GM19372 (cell line): ENCODE results near the gene ALLC.

ENCODE experiments used
- ATAC-seq: cut with Tn5 transposase; IDR thresholded peaks from one replicate; pipeline ENCODE4 v1.9.1; 2021; ENCODE audit warnings: mild to moderate bottlenecking, low read depth, moderate library complexity; ENCODE audit not compliant: unreplicated experiment

ALLC gene

DNA sequence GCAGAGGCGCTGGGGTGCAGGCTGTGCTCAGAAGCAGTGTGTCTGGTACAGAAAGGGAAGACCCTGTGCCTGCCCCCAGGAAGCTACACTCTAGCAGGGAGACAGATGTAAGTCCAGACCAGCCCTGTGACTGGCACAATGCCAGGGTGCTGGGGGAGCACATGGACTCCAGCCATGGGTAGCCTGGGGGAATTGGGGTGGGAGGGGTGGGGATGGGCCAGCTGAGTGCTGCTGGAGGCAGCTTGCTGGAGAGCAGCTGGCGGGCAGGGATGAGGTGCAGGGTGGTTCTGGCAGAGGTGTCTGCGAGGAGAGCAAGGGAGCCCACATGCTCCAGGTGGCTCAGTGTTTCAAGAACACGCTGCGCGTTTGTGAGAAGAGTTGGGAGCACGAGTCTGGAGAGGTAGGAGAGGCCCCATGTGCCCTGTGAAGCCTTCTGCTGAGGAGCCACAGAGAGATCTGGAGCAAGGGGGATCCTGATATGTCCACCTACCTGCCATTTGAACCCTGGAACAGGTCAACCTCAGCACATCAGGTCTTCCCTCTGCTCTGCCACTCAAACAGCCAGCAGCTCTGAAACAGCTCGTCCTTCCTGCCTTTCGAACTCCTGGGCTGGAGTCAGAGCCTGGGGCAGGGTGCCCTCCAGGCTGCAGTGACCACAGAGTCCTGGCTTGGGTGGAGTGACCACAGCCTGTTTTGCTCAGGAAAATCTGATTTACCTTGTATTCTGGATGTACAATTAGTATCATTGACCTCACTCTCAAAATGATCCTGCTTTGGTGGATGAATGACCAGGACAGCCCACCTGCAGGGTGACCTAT, 15.1 kb downstream of the ALLC start:
- ATAC-seq: no peak

DNA sequence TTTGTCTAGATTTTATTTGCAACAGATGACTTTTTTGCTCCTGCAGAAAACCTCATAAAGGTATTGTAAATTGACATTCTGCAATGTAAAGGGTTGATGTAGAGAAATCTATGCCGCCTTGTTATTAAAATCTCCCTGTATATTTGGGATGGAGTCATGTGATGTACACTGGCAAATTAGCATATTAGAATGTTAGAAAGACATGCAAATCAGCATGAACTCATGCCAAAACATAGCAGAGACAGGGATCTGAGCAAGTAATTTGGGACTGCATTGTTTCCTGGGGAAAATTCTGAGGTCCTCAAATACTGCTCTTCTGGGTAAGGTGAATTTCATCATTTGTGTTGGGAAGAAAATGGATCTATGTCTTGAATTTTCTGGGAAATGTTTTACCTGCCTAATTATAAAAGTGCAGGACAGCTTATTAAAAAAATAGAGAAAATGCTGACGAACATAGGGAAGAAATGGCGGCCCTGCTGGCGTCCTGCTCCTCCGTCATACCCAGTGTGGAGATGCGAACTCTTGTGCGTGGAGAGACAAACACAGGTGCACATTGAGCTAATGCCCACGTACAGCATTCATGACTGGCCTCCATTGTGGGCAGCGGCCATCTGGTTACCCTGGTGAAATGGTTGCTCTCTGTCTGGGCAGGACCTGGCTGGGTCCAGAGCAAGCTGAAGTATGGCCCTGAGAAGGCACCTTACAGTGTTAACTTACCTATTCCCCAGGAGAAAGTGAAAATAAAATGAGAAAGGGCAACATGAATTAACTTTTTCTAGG, 16.3 kb downstream of the ALLC start:
- ATAC-seq: no peak

DNA sequence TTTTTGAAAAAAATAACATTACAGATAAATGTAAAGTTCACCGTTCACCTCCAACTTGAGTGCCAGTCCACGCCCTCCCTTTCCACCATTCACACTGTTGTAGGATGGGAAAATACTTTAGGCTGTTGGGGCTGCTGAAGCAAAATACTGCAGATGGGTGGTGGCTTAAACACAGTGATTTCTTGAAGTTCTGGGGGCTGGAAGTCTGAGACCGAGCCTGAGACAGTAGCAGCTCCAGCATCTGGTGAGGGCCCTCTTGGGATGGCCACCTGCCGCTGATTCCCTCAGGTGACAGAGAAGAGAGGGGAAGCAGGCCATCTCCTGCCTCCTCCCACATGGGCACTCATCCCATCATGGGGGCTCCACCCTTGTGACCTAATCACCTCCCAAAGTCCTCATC, 17.7 kb downstream of the ALLC start:
- ATAC-seq: no peak

DNA sequence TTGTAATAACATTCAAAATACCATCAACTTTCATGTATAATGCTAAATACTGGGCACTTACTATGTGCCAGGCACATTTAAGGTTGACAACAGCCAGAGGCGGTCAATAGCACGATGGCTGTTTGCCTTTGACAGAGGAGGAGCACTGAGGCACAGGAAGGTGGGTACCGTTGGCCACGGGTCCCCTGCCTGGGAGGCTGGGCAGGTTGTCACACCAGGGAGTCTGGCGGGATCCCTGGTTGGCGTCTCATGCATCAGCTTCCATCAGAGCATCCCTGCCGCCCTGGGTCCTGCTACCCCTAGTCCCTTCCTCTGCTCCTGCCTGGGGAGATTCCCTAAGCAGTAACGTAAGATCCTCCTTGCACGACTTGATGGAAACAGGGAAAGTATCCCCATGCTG, 19.4 kb downstream of the ALLC start:
- ATAC-seq: no peak

DNA sequence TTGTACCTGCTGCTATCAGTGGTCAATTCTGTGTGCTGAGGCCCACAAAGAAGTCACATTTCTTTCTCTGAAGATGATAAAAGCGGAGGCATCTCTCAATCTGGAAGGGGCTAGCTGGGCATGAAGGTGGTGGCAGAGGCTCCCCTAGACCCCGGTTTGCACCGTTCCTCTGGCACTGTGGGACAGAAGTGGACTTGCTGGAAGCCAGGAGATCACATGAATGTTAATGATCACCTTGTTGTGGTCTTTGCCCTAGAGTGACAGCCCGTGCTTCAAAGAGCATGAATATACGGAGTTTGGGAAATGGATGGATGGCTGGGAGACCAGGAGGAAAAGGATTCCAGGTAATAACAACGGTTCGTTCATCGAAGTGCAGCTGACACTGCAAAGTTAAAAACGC, 20.2 kb downstream of the ALLC start:
- ATAC-seq: no peak

DNA sequence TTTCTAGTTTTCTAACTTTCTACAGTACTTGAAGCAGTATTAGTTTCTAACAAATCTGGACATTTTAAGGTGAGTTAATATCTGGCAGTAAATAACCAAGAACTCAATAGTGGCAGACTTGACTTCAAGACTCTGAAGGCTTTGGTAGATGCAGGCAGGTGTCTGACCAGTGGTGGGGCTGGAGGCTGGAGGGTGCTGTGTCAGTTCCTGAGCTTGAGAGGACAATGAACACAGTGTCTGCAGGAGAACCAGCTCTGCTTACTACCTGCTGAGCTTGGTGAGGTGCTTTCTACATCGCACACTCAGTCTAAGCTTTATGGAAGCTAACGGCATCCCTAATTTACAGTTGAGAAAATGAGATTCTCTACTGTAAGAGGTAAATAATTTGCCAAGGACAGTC, 21.2 kb downstream of the ALLC start:
- ATAC-seq: no peak

DNA sequence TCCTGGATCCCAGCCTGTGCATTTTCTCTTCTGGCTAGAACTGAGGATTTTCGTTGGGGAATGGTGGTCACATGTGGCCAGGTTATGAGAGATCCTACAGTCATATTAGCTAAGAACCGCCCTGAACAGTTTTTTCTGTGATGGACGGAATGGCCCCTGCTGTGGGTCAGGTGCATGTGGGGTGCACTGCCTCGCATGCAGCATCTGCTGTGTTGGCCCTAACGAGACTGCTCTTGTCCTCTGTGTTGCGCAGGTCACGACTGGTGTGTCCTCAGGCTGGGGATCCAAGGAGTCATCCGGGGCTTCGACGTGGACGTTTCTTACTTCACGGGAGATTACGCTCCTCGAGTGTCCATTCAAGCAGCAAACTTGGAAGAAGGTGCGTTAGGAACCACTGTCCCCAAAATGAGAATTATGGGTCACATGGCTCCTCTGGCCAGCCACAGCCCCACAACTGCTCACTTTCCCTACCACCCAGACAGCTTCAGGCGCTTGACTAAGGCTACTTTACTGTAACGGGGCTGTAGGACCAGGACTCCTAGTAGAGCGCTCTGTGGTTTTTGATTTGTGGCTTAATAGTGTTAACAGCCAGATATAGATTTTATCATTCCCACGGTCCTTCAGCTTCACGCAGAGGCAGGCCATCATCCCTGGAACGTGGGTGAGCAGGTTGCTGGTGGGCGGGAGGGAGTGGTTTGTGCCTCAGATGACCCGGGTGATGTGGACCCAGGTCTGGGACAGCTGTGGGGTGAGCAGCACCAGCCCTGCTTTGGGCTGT, 21.8 kb downstream of the ALLC start:
- no peak for ATAC-seq

DNA sequence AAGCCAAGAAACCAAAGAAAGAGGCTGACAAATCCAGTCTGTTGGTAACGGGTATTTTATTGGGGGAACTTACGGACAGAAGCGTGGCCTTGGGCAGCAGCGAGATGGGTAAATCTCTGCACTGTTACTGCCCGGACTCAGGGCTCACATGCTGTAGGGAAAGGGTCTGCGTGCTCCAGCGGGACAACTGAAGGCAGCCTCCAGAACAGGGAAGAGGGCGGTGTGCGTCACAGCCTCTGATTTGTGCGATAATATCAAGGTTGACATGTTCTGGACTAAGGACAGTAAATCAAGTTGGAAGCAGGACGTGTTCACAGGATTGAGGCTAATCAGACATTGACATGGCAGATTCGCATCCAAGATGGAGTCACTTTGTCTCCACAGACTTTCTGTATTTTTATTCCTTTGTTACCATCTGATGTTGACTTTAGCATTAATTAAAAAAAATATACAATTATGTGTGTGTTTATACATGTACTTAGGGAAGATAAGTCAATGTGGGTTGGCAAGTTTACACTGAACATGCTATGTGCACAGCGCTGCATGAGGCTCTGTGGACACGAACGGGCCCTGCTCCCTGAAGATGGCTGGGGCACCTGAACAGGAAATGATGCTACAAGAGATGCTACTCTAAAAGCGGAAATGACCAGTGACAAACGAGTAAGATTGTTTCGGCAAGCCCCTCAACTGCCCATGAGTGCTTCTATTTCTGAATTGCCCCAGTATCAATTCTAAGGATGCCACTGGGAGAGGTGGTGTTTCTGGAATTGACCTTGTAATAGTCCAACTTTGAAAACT, 22.7 kb downstream of the ALLC start:
- no peak for ATAC-seq

DNA sequence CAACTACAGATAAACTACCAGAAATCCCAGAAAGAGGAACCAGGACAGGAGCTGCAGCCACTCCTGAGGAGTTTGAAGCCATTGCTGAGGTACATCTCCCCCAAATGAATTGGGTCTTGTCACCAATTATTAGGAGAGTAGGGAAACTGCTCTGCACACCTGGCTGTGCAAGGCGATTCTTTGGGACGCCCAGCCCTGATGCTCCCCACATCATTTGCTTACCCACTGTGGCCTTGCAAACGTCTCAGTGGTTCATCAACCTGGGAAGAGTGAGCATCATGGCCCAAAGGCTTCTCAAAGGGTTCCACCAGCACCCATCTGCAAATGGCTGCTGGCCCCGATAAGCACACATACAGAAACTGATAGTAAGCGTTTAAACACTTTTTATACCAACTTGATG, 23.6 kb downstream of the ALLC start:
- no peak for ATAC-seq

DNA sequence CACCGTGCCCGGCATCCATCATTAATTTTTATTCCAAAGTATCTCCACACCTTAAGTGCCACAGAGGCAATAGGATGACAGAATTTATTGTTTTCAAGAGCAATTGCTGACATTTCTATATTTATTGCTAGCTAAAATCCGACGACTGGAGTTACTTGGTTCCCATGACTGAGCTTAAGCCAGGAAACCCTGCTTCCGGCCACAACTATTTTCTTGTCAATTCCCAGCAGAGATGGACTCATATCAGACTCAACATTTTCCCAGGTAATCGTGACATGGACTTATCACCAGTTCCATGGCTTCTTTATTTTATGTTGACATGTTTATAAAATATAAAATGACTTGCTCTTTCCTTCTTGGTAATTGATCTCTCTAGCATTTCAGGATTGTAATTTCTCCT, 24.8 kb downstream of the ALLC start:
- no peak for ATAC-seq

DNA sequence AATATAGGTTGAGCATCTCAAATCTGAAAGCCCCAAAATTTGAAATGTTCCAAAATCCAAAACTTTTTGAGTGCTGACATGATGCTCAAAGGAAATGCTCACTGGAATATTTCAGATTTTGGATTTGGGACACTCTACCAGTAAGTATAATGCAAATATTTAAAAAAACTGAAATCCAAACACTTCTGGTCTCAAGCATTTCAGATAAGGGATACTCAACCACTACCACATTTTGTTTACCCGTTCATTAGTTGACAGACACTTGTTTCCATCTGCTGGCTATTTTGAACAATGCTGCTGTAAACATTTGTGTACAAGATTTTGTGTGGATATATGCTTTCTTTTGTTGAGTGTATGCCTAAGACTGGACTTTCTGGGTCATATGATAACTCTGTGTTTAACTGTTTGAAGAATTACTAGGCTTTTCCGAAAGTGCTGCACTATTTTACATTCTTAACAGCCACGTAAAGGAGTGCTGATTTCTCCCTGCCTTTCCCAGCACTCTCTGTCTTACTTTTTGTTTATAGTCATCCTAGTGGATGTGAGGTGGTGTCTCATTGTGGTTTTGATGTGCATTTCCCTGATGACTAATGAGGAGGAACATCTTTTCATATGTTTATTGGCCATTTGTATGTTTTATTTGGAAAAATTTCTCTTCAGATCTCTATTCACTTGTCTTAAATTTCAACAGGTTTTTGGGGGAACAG, 25.9 kb downstream of the ALLC start:
- ATAC-seq: no peak

DNA sequence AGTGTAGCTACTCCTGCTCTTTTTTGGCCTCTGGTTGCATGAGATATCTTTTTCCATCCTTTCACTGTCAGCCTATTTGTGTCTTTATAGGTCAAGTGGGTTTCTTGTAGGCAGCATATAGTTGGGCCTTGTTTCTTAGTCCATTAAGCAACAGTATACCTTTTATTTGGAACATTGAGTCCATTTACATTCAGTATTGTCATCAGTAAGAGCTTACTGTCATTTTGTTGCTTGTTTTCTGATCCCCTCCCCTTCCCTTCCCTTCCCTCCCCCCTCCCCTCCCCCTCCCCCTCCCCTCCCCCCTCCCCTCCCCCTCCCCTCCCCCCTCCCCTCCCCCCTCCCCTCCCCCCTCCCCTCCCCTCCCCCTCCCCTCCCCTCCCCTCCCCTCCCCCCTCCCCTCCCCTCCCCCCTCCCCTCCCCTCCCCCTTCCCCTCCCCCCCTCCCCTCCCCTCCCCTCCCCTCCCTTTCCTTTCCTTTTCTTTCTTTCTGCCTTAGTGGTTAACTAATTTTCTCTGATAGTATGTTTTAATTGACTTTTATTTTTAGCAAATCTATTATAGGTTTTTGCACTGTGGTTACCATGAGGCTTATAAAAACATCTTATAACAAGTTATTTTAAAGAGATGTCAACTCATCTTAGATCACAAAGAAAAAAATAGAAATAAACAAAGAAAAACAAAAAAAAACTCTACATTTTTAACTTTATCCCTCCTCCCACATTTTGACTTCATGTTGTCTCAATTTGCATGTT, 32.2 kb downstream of the ALLC start:
- ATAC-seq: no peak

DNA sequence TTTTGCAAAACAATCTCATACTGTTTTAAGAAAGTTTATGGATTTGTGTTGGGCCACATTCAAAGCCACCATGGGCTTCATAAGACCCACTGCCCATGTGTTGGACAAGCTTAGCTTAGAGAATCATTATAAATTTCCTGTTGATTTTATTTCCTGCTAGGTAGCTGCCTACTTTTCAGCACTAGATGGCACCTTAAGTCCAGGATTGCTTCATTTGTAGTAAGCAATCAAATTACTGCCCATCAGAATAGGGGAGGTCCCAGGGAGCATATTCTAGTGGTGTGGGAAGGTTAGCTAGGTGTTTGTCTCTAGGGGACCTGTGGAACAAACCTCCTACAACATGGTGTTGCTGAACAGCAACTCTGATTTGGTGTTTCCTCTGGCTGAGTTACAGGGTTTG, 34.4 kb downstream of the ALLC start:
- ATAC-seq: no peak

DNA sequence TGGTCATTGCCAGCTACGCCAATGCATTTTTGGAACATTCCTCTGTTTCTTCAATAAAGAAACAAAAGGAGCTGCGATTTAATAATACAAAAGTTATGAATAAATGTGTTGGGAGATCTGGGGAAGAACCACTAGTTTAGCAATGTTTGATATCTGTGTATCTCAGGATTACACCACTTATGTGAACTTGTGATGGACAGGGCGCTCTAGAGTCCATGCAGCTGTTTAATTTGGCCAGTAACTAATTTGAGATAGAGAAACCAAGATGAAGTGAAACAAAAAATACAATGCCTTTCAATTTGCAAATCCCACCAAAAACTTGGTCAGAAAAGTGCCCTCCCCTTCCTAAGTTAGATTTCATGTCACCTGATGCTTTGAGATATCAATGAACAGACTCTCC, 38.5 kb downstream of the ALLC start:
- ATAC-seq: no peak

DNA sequence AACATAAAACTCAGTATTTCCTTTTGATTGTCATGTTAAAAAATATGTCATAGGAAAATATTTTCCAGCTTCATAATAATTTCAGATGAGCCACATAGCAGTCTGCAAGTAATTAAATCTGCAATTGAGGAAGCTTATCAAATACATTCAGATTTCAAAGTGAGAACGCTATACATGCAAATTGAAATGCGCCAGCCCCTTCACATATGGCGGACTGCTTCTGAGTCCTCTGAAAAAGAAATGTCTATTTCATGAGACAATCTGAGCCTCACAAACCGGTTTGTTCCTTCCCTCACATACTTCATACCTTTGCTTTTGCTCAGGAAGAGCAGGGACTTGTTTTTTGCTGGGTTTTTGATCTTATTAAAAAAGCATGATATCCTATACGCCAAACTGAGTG, 43.1 kb downstream of the ALLC start:
- ATAC-seq: no peak

DNA sequence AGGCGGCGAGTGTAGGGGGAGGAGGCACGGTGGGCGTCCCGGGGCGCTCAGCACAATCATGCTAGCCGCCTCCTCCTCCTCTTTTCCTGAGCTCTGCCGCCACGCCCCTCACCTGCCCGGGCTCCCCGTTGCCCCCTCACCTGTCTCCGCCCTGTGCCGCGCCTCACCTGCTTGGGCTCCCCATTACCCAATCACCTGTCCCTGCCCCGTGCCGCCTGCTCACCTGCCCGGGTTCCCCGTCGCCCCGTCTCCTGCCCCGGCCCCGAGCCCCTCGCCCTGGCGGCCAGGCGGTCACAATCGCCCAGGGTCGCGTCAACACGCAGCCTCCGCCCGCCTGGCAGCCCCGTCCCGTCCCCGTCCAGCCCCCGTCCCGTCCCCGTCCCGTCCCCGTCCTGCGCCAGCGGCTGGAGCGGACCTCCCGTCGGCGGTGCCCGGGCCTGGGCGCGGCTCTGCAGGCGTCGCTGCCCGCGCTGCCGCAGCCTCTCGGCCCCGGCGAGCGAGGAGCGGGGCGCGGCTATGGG, 45.3 kb downstream of the ALLC start, which contains the start of gene DCDC2C:
Gene DCDC2C (plus strand): TSS at position 340 of the 521 bp plus-strand sequence. CDS start 177 bp downstream, at position 517.
- ATAC-seq: no peak

DNA sequence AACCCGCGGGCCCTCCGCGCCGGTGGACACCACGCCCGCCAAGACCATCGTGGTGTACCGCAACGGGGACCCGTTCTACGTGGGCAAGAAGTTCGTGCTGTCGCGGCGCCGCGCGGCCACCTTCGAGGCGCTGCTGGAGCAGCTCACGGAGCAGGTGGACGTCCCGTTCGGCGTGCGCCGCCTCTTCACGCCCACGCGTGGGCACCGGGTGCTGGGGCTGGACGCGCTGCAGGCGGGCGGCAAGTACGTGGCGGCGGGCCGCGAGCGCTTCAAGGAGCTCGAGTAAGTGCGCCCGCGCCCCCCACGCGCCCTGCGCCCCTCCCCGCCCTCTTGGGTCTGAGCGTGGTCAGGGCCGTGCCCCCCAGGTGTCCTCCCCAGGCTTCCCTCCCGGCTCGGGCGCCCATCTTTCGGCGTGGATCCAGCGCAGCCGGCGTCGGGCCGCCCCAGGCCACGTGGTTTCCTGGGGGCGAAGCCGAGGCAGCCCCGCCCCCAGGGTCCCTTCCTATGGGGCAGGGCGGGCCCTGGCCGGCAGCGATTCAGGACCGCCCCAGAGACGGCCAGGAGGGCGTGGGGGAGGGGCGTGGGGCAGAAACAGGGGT, 45.9 kb downstream of the ALLC start:
- no peak for ATAC-seq

DNA sequence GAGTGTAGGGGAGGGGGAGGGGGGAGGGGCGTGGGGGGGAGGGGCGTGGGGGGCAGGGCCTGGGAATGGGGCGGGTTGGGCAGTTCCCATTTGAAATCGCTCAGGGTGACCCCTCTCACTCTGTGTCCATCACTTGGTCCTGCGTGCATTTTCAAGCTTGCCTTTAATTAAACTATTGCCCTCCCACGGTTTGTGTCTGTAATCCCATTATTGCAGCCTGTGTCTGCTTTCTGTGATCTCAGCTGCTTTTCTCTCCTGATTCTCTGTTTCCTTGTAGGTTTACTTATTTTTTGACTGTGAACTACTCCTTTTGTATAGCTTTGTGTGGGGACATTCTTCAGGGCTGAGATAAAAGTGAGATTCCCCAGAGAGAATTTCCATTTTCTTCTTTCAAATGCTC, 46.7 kb downstream of the ALLC start:
- ATAC-seq: no peak
